GM12874 (cell line): Measurements from ENCODE around the gene PIEZO1.

Experiments used
- CTCF ChIP-seq: IDR thresholded peaks from 2 replicates; pipeline ENCODE4 v1.5.1; 2011; ENCODE audit warnings: low read depth, mild to moderate bottlenecking, control low read depth, low read length, moderate library complexity; ENCODE audit not compliant: insufficient read depth

PIEZO1 gene

DNA sequence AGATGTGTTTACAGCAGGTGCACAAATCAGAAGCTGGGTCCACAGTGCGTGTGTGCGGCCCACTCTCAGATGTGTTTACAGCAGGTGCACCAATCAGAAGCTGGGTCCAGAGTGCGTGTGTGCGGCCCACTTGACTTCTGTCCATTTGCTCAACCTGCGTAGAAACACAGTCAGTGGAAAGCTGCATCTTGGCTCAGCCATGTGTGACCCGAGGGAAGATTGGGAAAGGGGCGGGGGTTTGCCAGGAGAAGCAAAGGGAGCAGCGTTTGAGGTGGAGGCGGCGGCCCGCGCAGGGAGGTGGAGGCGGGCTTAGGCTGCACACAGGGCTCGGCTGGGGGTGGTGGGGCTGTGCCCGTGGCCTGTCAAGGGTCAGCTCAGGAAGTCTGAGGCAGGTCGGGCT, 74.5 kb downstream of the PIEZO1 start:
- no peak for TF ChIP-seq CTCF

GRCh38 chr16:88706965-88707826, 77.8 kb downstream of the PIEZO1 start:
- TF ChIP-seq CTCF, result no peak

GRCh38 chr16:88706229-88706964, 78.6 kb downstream of the PIEZO1 start, which contains the start of the genes CTU2 and RNF166:
Gene CTU2 (plus strand): TSS chr16:88706503. CDS start chr16:88706531, 28 bp downstream.
Gene RNF166 (minus strand): TSS chr16:88706408. CDS start chr16:88706325, 83 bp downstream.
- TF ChIP-seq CTCF, result no peak

GRCh38 chr16:88705801-88706228, 79.2 kb downstream of the PIEZO1 start:
- TF ChIP-seq CTCF, result no peak

GRCh38 chr16:88705076-88705684, 79.8 kb downstream of the PIEZO1 start:
- TF ChIP-seq CTCF, result no peak

DNA sequence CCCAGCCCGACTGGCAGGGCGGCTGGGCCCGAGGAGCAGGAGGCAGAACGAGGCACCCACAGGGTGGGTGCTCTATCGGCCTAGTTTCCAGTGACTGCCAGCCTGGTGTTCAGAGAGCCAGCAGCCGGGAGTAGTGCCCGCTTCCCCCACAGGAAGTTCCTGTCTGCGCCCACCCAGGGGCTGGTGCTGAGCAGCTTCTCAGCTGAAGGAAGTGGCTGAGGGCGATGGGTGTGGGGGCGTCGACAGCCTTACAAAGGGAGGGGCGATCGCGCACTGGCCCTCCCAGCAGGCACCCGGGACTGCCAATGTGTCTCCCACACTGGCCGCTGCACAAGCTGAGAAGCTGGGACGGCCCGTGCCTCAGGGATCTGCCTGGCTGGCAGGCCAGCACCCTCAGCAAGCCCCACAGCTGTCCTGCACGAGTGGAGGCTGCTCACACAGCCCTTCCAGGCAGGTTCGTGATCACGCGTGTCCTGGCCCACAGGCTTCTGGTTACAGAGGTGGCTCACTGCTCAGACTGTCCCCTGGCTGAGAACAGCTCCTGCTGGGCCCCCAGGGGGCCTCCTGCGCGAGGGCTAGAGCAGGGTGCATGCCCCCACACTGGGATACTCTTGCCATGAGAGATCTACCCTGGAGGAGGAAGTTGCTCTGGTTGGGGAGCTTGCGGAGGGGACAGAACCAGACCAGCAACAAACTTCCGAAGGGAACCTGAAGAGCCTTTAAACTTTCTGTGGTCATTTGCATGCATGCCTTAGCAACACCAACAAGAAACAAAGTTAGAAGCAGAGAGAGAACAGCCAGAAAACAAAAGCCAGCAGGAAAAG, 81.3 kb downstream of the PIEZO1 start:
- no peak for TF ChIP-seq CTCF
